H1 (cell line): ENCODE data around the gene ADGRB2. TPM values are rescaled to one million over a fixed set of nuclear protein-coding genes. Genes with fewer than 3 reads are reported as not detected.

Experiments used
- CTCF ChIA-PET: fragments of 300-600 bp; sonication (Branson Sonifier 250); formaldehyde crosslinking; loops from one replicate; lab custom pipeline; 2021; ENCODE audit not compliant: partially characterized antibody; lab: Charles Lee
- POLR2A ChIA-PET: fragments of 300-600 bp; sonication (Branson Sonifier 250); formaldehyde crosslinking; loops from one replicate; lab custom pipeline; 2021; ENCODE audit warnings: inconsistent platforms; ENCODE audit not compliant: partially characterized antibody; lab: Charles Lee
- DNase-seq, 2 experiments: peaks; one replicate each; pipeline versions ENCODE4 v3.0.0 to v3.0.0-alpha.2; 2010 to 2022; ENCODE audit warnings: low spot score in 2 of 2, low read depth in 1 of 2, mixed read lengths in 1 of 2
- FAIRE-seq: peaks from 2 replicates; lab custom pipeline; 2011; peaks lifted over from hg19 to GRCh38; lab: Jason Lieb, UNC
- H2AFZ ChIP-seq: 2 replicates; pipeline ENCODE4 v1.8.1; 2012; ENCODE audit warnings: low read length, inconsistent platforms
- H2AK5ac ChIP-seq: 2 replicates; pipeline ENCODE4 v1.6.1; 2013; ENCODE audit warnings: low read depth, low read length
- H2BK120ac ChIP-seq: replicated peaks from 2 replicates; pipeline ENCODE3; 2013; ENCODE audit warnings: low read depth, low read length, inconsistent platforms
- H2BK12ac ChIP-seq: 2 replicates; pipeline ENCODE4 v1.6.1; 2013; ENCODE audit warnings: low read depth, low read length
- H2BK15ac ChIP-seq: 2 replicates; pipeline ENCODE4 v1.6.1; 2013; ENCODE audit warnings: low read length
- H2BK20ac ChIP-seq: 2 replicates; pipeline ENCODE4 v1.6.1; 2013; ENCODE audit warnings: low read length
- H2BK5ac ChIP-seq: 2 replicates; pipeline ENCODE4 v1.6.1; 2013; ENCODE audit warnings: low read depth, low read length
- H3K14ac ChIP-seq: 2 replicates; pipeline ENCODE4 v1.6.1; 2013; ENCODE audit warnings: inconsistent platforms; ENCODE audit not compliant: insufficient read length
- H3K18ac ChIP-seq: 2 replicates; pipeline ENCODE4 v1.6.1; 2013; ENCODE audit warnings: low read length; ENCODE audit errors: extremely low read depth
- H3K23ac ChIP-seq: 2 replicates; pipeline ENCODE4 v1.6.1; 2013; ENCODE audit warnings: inconsistent platforms; ENCODE audit not compliant: insufficient read length
- H3K23me2 ChIP-seq: 2 replicates; pipeline ENCODE4 v1.6.1; 2013; ENCODE audit warnings: low read depth, low read length
- H3K27ac ChIP-seq: 2 replicates; pipeline ENCODE4 v1.6.1; 2011; ENCODE audit warnings: low read depth, low read length, inconsistent platforms
- H3K27me3 ChIP-seq, 4 experiments: replicated peaks in 1 of 4; 1 replicate in 1 of 4; 2 replicates in 3 of 4; pipeline versions ENCODE4 v1.6.1 to v1.8.1; 2011 to 2013; ENCODE audit warnings: low read length in 3 of 4, mild to moderate bottlenecking in 3 of 4, inconsistent platforms in 2 of 4, mixed read lengths in 2 of 4, moderate library complexity in 1 of 4; ENCODE audit not compliant: control insufficient read depth in 3 of 4, insufficient read depth in 3 of 4; ENCODE audit errors: extremely low read depth in 1 of 4
- H3K36me3 ChIP-seq, 4 experiments: 2 replicates each; pipeline versions ENCODE4 v1.6.1 to v1.8.1; 2011 to 2013; ENCODE audit warnings: mild to moderate bottlenecking in 4 of 4, low read length in 3 of 4, moderate library complexity in 2 of 4, control low read depth in 1 of 4, inconsistent platforms in 1 of 4; ENCODE audit not compliant: insufficient read depth in 4 of 4, control insufficient read depth in 2 of 4
- H3K4ac ChIP-seq: replicated peaks from 2 replicates; pipeline ENCODE3; 2013; ENCODE audit warnings: low read length, low read depth, mixed read lengths, inconsistent platforms; ENCODE audit not compliant: insufficient read length
- H3K4me1 ChIP-seq, 4 experiments: replicated peaks in 1 of 4; 1 replicate in 1 of 4; 2 replicates in 3 of 4; pipeline versions ENCODE4 v1.6.1 to v1.8.1; 2011 to 2013; ENCODE audit warnings: low read length in 3 of 4, inconsistent platforms in 2 of 4, mixed read lengths in 1 of 4; ENCODE audit not compliant: insufficient read depth in 4 of 4, control insufficient read depth in 3 of 4
- H3K4me2 ChIP-seq, 2 experiments: 2 replicates each; pipeline versions ENCODE4 v1.6.1 to v1.8.1; 2011 to 2013; ENCODE audit warnings: low read depth in 2 of 2, low read length in 2 of 2, control low read depth in 1 of 2, inconsistent platforms in 1 of 2, mild to moderate bottlenecking in 1 of 2; ENCODE audit not compliant: insufficient read depth in 1 of 2
- H3K4me3 ChIP-seq, 4 experiments: fragments of 200-600, 300-600 bp in 1 of 4; sonication (generic), shearing (Covaris generic), sonication (Bioruptor Twin) in 1 of 4; 2 replicates each; pipeline versions ENCODE4 v1.5.1 to v1.8.1; 2011 to 2016; ENCODE audit warnings: low read length in 4 of 4, low read depth in 3 of 4, control low read depth in 2 of 4, inconsistent platforms in 2 of 4, mild to moderate bottlenecking in 2 of 4, mixed read lengths in 1 of 4, moderate library complexity in 1 of 4; ENCODE audit not compliant: insufficient read depth in 2 of 4; ENCODE audit errors: extremely low read depth in 1 of 4
- H3K56ac ChIP-seq: replicated peaks from 2 replicates; pipeline ENCODE3; 2013; ENCODE audit warnings: low read depth, mild to moderate bottlenecking, mixed read lengths, low read length, inconsistent platforms; ENCODE audit not compliant: insufficient read length
- H3K79me1 ChIP-seq: 2 replicates; pipeline ENCODE4 v1.6.1; 2013; ENCODE audit warnings: low read depth, low read length, control low read depth
- H3K79me2 ChIP-seq, 2 experiments: 2 replicates each; pipeline versions ENCODE4 v1.6.1 to v1.8.1; 2012 to 2013; ENCODE audit warnings: low read length in 2 of 2, mild to moderate bottlenecking in 2 of 2, inconsistent platforms in 1 of 2; ENCODE audit not compliant: insufficient read depth in 2 of 2, control insufficient read depth in 1 of 2
- H3K9ac ChIP-seq, 4 experiments: replicated peaks in 1 of 4; 1 replicate in 1 of 4; 2 replicates in 3 of 4; pipeline versions ENCODE4 v1.6.1 to v1.8.1; 2011 to 2013; ENCODE audit warnings: low read depth in 3 of 4, low read length in 3 of 4, control low read depth in 2 of 4, mild to moderate bottlenecking in 2 of 4, moderate library complexity in 2 of 4, inconsistent platforms in 1 of 4; ENCODE audit errors: extremely low read depth in 1 of 4
- H3K9me3 ChIP-seq, 2 experiments: 2 replicates each; pipeline versions ENCODE4 v1.6.1 to v1.8.1; 2012 to 2013; ENCODE audit warnings: mild to moderate bottlenecking in 2 of 2, moderate library complexity in 2 of 2, control low read depth in 1 of 2, inconsistent platforms in 1 of 2, low read depth in 1 of 2, low read length in 1 of 2, mixed read lengths in 1 of 2; ENCODE audit not compliant: insufficient read depth in 2 of 2
- H4K20me1 ChIP-seq, 2 experiments: replicated peaks in 1 of 2; 2 replicates each; pipeline versions ENCODE3 to v1.8.1; 2011 to 2013; ENCODE audit warnings: inconsistent platforms in 2 of 2, low read length in 2 of 2, mild to moderate bottlenecking in 1 of 2; ENCODE audit not compliant: insufficient read depth in 2 of 2, control insufficient read depth in 1 of 2
- H4K5ac ChIP-seq: 2 replicates; pipeline ENCODE4 v1.6.1; 2013; ENCODE audit warnings: low read length, low read depth, mixed read lengths, inconsistent platforms; ENCODE audit not compliant: insufficient read length
- H4K8ac ChIP-seq: 2 replicates; pipeline ENCODE4 v1.8.0; 2013; ENCODE audit warnings: mild to moderate bottlenecking, moderate library complexity, low read length, inconsistent platforms; ENCODE audit not compliant: insufficient read depth; ENCODE audit errors: extremely low read depth
- H4K91ac ChIP-seq: replicated peaks from 2 replicates; pipeline ENCODE3; 2013; ENCODE audit warnings: low read length, mixed read lengths, inconsistent platforms; ENCODE audit not compliant: insufficient read length
- ATF2 ChIP-seq: IDR thresholded peaks from 2 replicates; pipeline ENCODE4 v1.6.1; 2012; ENCODE audit warnings: low read length, inconsistent platforms
- CHD2 ChIP-seq: IDR thresholded peaks from 2 replicates; pipeline ENCODE4 v1.6.1; 2012; ENCODE audit warnings: low read length, improper control_type of control experiment
- EP300 ChIP-seq, 2 experiments: IDR thresholded peaks; 1 replicate in 1 of 2; 2 replicates in 1 of 2; pipeline ENCODE4 v1.6.1; 2011 to 2012; ENCODE audit warnings: low read depth in 2 of 2, low read length in 2 of 2, mild to moderate bottlenecking in 2 of 2, borderline replicate concordance in 1 of 2, inconsistent platforms in 1 of 2, moderate library complexity in 1 of 2
- MAFK ChIP-seq: IDR thresholded peaks from 2 replicates; pipeline ENCODE4 v1.6.1; 2012; ENCODE audit warnings: low read depth, mild to moderate bottlenecking, improper control_type of control experiment, low read length
- POU5F1 ChIP-seq: IDR thresholded peaks from 2 replicates; pipeline ENCODE4 v1.6.1; 2011; ENCODE audit warnings: low read depth, mild to moderate bottlenecking, low read length, moderate library complexity
- RBBP5 ChIP-seq: IDR thresholded peaks from 2 replicates; pipeline ENCODE4 v1.7.1; 2012; ENCODE audit warnings: low read depth, mild to moderate bottlenecking, inconsistent platforms, low read length, moderate library complexity, borderline replicate concordance
- SIX5 ChIP-seq: IDR thresholded peaks from 2 replicates; pipeline ENCODE4 v1.6.1; 2011; ENCODE audit warnings: mild to moderate bottlenecking, low read depth, low read length
- WGBS, 2 experiments: shearing (Covaris generic) in 1 of 2; methylation state at CpG; one replicate each; pipeline versions ENCODE4 v1.1.6 to v1.1.7; 2013 to 2015; ENCODE audit warnings: low lambda C conversion rate in 2 of 2, mixed read lengths in 2 of 2, inconsistent platforms in 1 of 2, low coverage in 1 of 2, missing lambda C conversion rate in 1 of 2; ENCODE audit not compliant: insufficient replicate concordance in 2 of 2, insufficient coverage in 1 of 2, insufficient read length in 1 of 2; ENCODE audit errors: extremely low coverage in 1 of 2, missing lambda C conversion rate in 1 of 2; 5-methylcytosine and 5-hydroxymethylcytosine counted together
- polyA plus RNA-seq, 7 experiments: library from polyadenylated mRNA; depleted of rRNA in 3 of 7; stranded (reverse) in 5 of 7; unstranded in 2 of 7; fragments of >200 nt in 5 of 7; fragments of 200-250 nt in 2 of 7; gene quantifications; 1 replicate in 5 of 7; 2 replicates in 1 of 7; 4 replicates in 1 of 7; pipeline versions ENCODE4 v1.2.1 to v1.2.3, GENCODE V29; 2011 to 2013; ENCODE audit warnings: missing spikeins in 2 of 7, mixed read lengths in 2 of 7
- total RNA-seq: library from RNA; stranded (reverse); fragmentation: NEBNext Ultra II Directional; extraction: Animal tissue kit (Norgen Biotek cat#: 25700); gene quantifications from 2 replicates; pipeline ENCODE4 v1.2.1, GENCODE V29; 2021

ADGRB2 gene
- total and polyA plus RNA-seq, 2 of the 8 experiments (the other 6 are each of a cell fraction or from before 2014, with no cell fraction given) = 15.6 to 26.2 TPM

- peaks cover 24 to 54% (median 34%) of the 10 kb centered on the region in 4 experiments for H3K4me1 ChIP-seq
- POLR2A ChIA-PET = interaction anchor here (1.0 to 1.9 kb wide), 6 partner anchors 9 to 58 kb away, joined by 3 to 13 read pairs (median 6); partner anchors contain the start of gene COL16A1
- peak overlapping the region; percentile 86 to 90 for H3K4me2 ChIP-seq
- peak overlapping the region; percentile 55; the same call in 1 of the 2 replicates for H2BK12ac ChIP-seq
- no peak overlapping the region for H2AFZ ChIP-seq
- no peak overlapping the region for H3K4ac ChIP-seq
- H2BK20ac ChIP-seq = no peak overlapping the region
- peak overlapping the region; percentile 40; the same call in 1 of the 2 replicates for H4K8ac ChIP-seq
- no peak overlapping the region for H2BK120ac ChIP-seq
- no peak overlapping the region for H3K56ac ChIP-seq
- DNase-seq (no peak), FAIRE-seq (no peak)
- H3K79me2 ChIP-seq = peaks cover 0 to 4% of the 10 kb centered on the region in 2 experiments; a peak in 1 of 4 replicates
- H3K9me3 ChIP-seq = no peaks in the 10 kb centered on the region
- H3K4me3 ChIP-seq = peak overlapping the region in 1 of 4 experiments; percentile 75; a peak in 2 of 8 replicates
- peaks cover 4 to 15% of the 10 kb centered on the region in 2 experiments for H4K20me1 ChIP-seq
- no peak overlapping the region for H3K23ac ChIP-seq
- no peak overlapping the region for H3K27ac ChIP-seq
- H2BK15ac ChIP-seq = peak overlapping the region; percentile 36; the same call in 1 of the 2 replicates
- no peaks in the 10 kb centered on the region for H3K36me3 ChIP-seq
- H3K14ac ChIP-seq = no peak overlapping the region
- H3K27me3 ChIP-seq = peaks cover 3 to 16% (median 7%) of the 10 kb centered on the region in 4 experiments; a peak in 5 of 7 replicates
- no peak overlapping the region for H3K9ac ChIP-seq
- peak overlapping the region; percentile 29; the same call in 1 of the 2 replicates for H2AK5ac ChIP-seq
- H4K5ac ChIP-seq = no peak overlapping the region
- peaks cover 3% of the 10 kb centered on the region for H3K79me1 ChIP-seq
- peaks cover 17% of the 10 kb centered on the region for H3K23me2 ChIP-seq
- H3K18ac ChIP-seq = no peak overlapping the region; the same call in 1 of the 2 replicates
- 54% methylated on average over 7 of the region's 7 CpGs; no CpG with 5 or more reads in 1 of the 2 experiments for WGBS, 2 experiments
- peak overlapping the region; percentile 86; the same call in 1 of the 2 replicates for H2BK5ac ChIP-seq
- CTCF ChIA-PET = interaction anchor here (0.7 to 14.0 kb wide), 21 partner anchors 8 to 242 kb away, joined by 3 to 206 read pairs (median 4); no protein-coding TSS in a partner anchor
- TF ChIP-seq SIX5 (no peak), EP300 (IDR thresholded peaks at IDR 0.05; ENCODE audit: borderline replicate concordance in 1 of 2, low read depth in 2 of 2, low read length in 2 of 2) (no peak), MAFK (no peak), RBBP5 (no peak), POU5F1 (no peak), ATF2 (no peak), CHD2 (no peak)
- no peak overlapping the region for H4K91ac ChIP-seq
These were observed 1.8 kb downstream of the ADGRB2 start for GRCh38 chr1:31762323-31762722.
